ENCODE data around the gene ASPG. TPM values are rescaled to one million over a fixed set of nuclear protein-coding genes. Genes with fewer than 3 reads are reported as not detected.

Gene ASPG
- total and polyA plus RNA-seq, 2 donors (not counting 3 experiments of a cell fraction or from before 2014, with no cell fraction given) = not detected

- H3K27ac ChIP-seq (ENCODE audit: insufficient read depth, low read depth, low read length) = no peak overlapping the region
- H3K79me2 ChIP-seq (ENCODE audit: control insufficient read depth, insufficient read depth, low read length) = no peaks in the 10 kb centered on the region
- dilution Hi-C loops (cut with MboI; ENCODE audit: extremely low pct_ligation_motif_present, low sequenced_read_pairs) = no loop called here
- BruUV-seq (replicated peaks) = no TSS peak
- H3K9me1 ChIP-seq (replicated peaks; ENCODE audit: control insufficient read depth, extremely low read depth, insufficient read depth, low read length) = no peaks in the 10 kb centered on the region
- no peak overlapping the region for H3K9ac ChIP-seq (replicated peaks; ENCODE audit: extremely low read depth, insufficient read depth, low read length)
- no peak overlapping the region for H3K4me2 ChIP-seq (ENCODE audit: insufficient read depth, low read length)
- DNase-seq (ENCODE audit: low read depth, low spot score) = no peak
- ChIA-PET POLR2A (no interaction called here), CTCF (interaction anchor here (1.5 kb wide), 1 partner anchor 239 kb away, joined by 4 read pairs; no protein-coding TSS in a partner anchor)
- no peaks in the 10 kb centered on the region for H3K27me3 ChIP-seq (ENCODE audit: control insufficient read depth in 2 of 2, insufficient read depth in 2 of 2, low read length in 2 of 2)
- no peak overlapping the region for H2AFZ ChIP-seq (ENCODE audit: low read depth, low read length)
- no peaks in the 10 kb centered on the region for H3K4me1 ChIP-seq (ENCODE audit: control insufficient read depth, extremely low read depth, insufficient read depth, low read length)
- no peaks in the 10 kb centered on the region for H3K9me3 ChIP-seq (replicated peaks; ENCODE audit: control insufficient read depth, insufficient read depth, low read length)
- H3K4me3 ChIP-seq (replicated peaks in 1 of 3; ENCODE audit: insufficient read depth in 1 of 3, low read depth in 1 of 3, low read length in 3 of 3) = no peak overlapping the region
- no peaks in the 10 kb centered on the region for H3K36me3 ChIP-seq (ENCODE audit: control insufficient read depth in 2 of 2, extremely low read depth in 1 of 2, insufficient read depth in 2 of 2, low read length in 2 of 2)
- intact Hi-C loops (cut with micrococcal nuclease) = no loop called here
- no peak for FAIRE-seq
- H4K20me1 ChIP-seq (replicated peaks; ENCODE audit: control insufficient read depth, extremely low read depth, insufficient read depth, low read length) = no peaks in the 10 kb centered on the region
- TF ChIP-seq MAX (IDR thresholded peaks at IDR 0.05; ENCODE audit: insufficient read depth, insufficient read length) (no peak), MYC (IDR thresholded peaks at IDR 0.05; ENCODE audit: low read depth, low read length) (no peak), POLR2AphosphoS5 (IDR thresholded peaks at IDR 0.05; ENCODE audit: insufficient read depth, low read depth, low read length) (no peak), FOS (IDR thresholded peaks at IDR 0.05; ENCODE audit: borderline replicate concordance, insufficient read depth, low read length) (no peak), EZH2 (IDR thresholded peaks at IDR 0.05; ENCODE audit: borderline replicate concordance, low read depth, low read length, severe bottlenecking) (no peak), JUN (IDR thresholded peaks at IDR 0.05; ENCODE audit: borderline replicate concordance, insufficient read depth, insufficient read length, low read depth) (no peak), GATA2 (IDR thresholded peaks at IDR 0.05; ENCODE audit: insufficient read depth, insufficient read length, low read depth, low read length) (no peak), POLR2A (IDR thresholded peaks at IDR 0.05; ENCODE audit: low read depth, low read length) (no peak)
- TF ChIP-seq, protein P1, sequence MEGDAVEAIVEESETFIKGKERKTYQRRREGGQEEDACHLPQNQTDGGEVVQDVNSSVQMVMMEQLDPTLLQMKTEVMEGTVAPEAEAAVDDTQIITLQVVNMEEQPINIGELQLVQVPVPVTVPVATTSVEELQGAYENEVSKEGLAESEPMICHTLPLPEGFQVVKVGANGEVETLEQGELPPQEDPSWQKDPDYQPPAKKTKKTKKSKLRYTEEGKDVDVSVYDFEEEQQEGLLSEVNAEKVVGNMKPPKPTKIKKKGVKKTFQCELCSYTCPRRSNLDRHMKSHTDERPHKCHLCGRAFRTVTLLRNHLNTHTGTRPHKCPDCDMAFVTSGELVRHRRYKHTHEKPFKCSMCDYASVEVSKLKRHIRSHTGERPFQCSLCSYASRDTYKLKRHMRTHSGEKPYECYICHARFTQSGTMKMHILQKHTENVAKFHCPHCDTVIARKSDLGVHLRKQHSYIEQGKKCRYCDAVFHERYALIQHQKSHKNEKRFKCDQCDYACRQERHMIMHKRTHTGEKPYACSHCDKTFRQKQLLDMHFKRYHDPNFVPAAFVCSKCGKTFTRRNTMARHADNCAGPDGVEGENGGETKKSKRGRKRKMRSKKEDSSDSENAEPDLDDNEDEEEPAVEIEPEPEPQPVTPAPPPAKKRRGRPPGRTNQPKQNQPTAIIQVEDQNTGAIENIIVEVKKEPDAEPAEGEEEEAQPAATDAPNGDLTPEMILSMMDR (IDR thresholded peaks at IDR 0.05; ENCODE audit: extremely low read depth in 1 of 2, insufficient read depth in 1 of 2, low read depth in 1 of 2, low read length in 2 of 2) = no peak
Measured at GRCh38 chr14:104047761-104048160, 37.7 kb upstream of the ASPG start.

All from endothelial cell of umbilical vein (primary cell).